Activated T-cell treated with anti-CD3 and anti-CD28 coated beads, Interleukin-2, amount 50 U/mL, for 4 hours (primary cell): Measurements from ENCODE around the gene ADAM23. TPM values are rescaled to one million over a fixed set of nuclear protein-coding genes. Genes with fewer than 3 reads are reported as not detected.
"Not testable (repeated sequence)": the region's sequence is repeated elsewhere in the genome, so short reads cannot be mapped to it uniquely, and the experiment has no call there.

Experiments
- ATAC-seq, 2 donors: fragments of 200-7000 bp; cut with Tn5 transposase; one replicate each; pipeline ENCODE4 v1.10.0; 2021
- DNase-seq: peaks from one replicate; pipeline ENCODE4 v3.0.0-alpha.2; 2020
- H3K27me3 Mint-ChIP-seq: one replicate; pipeline ENCODE4 v1.8.0; 2021; ENCODE audit warnings: low read depth, mixed read lengths
- H3K36me3 Mint-ChIP-seq: one replicate; pipeline ENCODE4 v1.8.0; 2022; ENCODE audit warnings: mixed read lengths; ENCODE audit not compliant: insufficient read depth
- H3K4me1 Mint-ChIP-seq: one replicate; pipeline ENCODE4 v1.8.0; 2021; ENCODE audit warnings: low read depth, mixed read lengths
- H3K4me3 Mint-ChIP-seq: one replicate; pipeline ENCODE4 v1.8.0; 2021; ENCODE audit warnings: mild to moderate bottlenecking, moderate library complexity, mixed read lengths
- H3K9me3 Mint-ChIP-seq: one replicate; pipeline ENCODE4 v1.8.0; 2021; ENCODE audit warnings: mixed read lengths
- total RNA-seq, 3 donors: library from RNA; stranded (reverse); gene quantifications; one replicate each; pipeline ENCODE4 v1.2.1, GENCODE V29; 2021

ADAM23 gene, protein sequence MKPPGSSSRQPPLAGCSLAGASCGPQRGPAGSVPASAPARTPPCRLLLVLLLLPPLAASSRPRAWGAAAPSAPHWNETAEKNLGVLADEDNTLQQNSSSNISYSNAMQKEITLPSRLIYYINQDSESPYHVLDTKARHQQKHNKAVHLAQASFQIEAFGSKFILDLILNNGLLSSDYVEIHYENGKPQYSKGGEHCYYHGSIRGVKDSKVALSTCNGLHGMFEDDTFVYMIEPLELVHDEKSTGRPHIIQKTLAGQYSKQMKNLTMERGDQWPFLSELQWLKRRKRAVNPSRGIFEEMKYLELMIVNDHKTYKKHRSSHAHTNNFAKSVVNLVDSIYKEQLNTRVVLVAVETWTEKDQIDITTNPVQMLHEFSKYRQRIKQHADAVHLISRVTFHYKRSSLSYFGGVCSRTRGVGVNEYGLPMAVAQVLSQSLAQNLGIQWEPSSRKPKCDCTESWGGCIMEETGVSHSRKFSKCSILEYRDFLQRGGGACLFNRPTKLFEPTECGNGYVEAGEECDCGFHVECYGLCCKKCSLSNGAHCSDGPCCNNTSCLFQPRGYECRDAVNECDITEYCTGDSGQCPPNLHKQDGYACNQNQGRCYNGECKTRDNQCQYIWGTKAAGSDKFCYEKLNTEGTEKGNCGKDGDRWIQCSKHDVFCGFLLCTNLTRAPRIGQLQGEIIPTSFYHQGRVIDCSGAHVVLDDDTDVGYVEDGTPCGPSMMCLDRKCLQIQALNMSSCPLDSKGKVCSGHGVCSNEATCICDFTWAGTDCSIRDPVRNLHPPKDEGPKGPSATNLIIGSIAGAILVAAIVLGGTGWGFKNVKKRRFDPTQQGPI
- 1 to 10 TPM in 1 of 3 donors, under 1 TPM in 2; 0.25 to 1.2 (median 0.87) TPM for total RNA-seq

DNA sequence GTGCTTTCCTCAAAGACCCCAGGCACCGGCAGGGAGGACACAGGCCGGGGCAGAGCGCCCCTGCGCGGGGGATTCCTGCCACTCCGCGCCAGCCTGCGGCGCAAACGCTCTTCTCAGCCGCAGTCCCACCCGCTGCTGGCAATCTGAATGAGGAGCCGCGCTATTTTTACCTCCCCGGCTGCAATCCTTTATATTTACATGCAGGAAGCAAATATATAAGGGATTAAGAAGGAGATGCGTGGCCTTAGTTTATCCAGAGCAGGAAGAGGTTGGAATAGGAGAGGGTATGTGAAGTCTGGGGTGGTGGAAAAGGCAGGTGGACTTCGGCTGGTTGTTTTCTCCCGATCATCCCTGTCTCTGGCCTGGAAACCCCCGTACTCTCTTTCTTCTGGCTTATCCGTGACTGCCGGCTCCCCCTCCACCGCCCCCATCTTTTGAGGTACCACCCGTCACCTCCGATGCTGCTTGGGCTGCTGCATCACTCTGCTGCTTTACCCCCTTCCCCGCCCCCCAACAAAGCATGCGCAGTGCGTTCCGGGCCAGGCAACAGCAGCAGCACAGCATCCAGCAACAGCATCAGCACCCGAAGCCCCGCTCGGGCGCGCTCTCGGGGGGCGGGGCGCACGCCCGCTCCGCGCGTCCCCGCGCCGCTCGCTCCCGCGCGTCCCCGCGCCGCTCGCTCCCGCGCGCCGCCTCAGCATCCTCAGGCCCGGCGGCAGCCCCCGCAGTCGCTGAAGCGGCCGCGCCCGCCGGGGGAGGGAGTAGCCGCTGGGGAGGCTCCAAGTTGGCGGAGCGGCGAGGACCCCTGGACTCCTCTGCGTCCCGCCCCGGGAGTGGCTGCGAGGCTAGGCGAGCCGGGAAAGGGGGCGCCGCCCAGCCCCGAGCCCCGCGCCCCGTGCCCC is at the start of gene ADAM23:
ADAM23 (plus strand) TSS at position 700 of the 902 bp plus-strand sequence. CDS start 335 bp downstream, outside the sequence.
- H3K9me3 Mint-ChIP-seq: no peaks in the 10 kb centered on the region
- peaks cover 62% of the 10 kb centered on the region for H3K27me3 Mint-ChIP-seq
- DNase-seq (peak; percentile 26), ATAC-seq (peak; percentile 76 to 79)
- no peaks in the 10 kb centered on the region for H3K36me3 Mint-ChIP-seq
- H3K4me1 Mint-ChIP-seq: peaks cover 10% of the 10 kb centered on the region
- H3K4me3 Mint-ChIP-seq: peak within 1 kb of the TSS; percentile 79

DNA sequence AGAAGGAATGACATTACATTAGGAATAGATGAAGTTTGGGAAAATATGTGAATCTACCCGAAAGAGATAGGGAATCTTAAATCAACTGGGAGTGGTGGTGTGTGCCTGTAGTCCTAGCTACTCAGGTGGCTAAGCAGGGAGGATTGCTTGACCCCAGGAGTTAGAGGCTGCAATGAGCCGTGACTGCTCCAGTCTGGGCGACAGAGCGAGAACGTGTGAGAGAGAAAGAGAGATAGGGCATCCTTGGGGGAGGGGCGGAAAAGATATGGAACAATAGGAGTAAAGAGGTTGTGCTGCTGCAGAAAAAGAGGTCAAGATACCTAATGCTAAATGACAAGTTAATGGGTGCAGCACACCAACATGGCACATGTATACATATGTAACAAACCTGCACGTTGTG is 47.1 kb upstream of the ADAM23 start:
- H3K4me3 Mint-ChIP-seq: no peak overlapping the region

DNA sequence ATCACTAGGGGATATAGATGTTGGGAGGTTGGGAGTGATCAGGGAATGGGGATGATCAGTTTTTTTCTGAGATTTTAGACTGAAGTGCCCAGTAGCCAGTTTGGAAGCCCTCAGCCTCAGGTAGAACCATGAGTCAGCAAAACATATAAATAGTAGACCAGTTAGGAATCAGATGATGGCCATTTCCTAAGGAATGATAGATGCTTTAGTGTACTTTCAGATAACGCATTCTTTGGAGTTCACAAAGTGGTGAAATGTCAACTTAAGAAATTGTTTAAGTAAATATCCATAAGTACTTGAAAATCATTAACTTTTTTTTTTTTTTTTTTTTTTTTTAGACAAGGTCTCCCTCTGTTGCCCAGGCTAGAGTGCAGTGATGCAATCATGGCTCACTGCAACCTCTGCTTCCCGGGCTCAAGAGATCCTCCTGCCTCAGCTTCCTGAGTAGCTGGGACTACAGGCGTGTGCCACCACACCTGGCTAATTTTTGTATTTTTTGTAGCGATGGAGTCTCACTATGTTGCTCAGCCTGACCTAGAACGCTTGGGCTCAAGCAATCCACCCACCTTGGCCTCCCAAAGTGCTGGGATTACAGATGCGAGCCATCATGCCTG is 40.3 kb upstream of the ADAM23 start:
- not testable (repeated sequence) for ATAC-seq, H3K27me3 Mint-ChIP-seq, H3K4me1 Mint-ChIP-seq, H3K9me3 Mint-ChIP-seq, H3K4me3 Mint-ChIP-seq, DNase-seq, H3K36me3 Mint-ChIP-seq

More for the DNA sequence above, 47.1 kb upstream of the ADAM23 start:
- DNase-seq (no peak), ATAC-seq (no peak)
- H3K9me3 Mint-ChIP-seq: peaks cover 5% of the 10 kb centered on the region
- H3K27me3 Mint-ChIP-seq: no peaks in the 10 kb centered on the region
- no peaks in the 10 kb centered on the region for H3K4me1 Mint-ChIP-seq
- no peaks in the 10 kb centered on the region for H3K36me3 Mint-ChIP-seq

DNA sequence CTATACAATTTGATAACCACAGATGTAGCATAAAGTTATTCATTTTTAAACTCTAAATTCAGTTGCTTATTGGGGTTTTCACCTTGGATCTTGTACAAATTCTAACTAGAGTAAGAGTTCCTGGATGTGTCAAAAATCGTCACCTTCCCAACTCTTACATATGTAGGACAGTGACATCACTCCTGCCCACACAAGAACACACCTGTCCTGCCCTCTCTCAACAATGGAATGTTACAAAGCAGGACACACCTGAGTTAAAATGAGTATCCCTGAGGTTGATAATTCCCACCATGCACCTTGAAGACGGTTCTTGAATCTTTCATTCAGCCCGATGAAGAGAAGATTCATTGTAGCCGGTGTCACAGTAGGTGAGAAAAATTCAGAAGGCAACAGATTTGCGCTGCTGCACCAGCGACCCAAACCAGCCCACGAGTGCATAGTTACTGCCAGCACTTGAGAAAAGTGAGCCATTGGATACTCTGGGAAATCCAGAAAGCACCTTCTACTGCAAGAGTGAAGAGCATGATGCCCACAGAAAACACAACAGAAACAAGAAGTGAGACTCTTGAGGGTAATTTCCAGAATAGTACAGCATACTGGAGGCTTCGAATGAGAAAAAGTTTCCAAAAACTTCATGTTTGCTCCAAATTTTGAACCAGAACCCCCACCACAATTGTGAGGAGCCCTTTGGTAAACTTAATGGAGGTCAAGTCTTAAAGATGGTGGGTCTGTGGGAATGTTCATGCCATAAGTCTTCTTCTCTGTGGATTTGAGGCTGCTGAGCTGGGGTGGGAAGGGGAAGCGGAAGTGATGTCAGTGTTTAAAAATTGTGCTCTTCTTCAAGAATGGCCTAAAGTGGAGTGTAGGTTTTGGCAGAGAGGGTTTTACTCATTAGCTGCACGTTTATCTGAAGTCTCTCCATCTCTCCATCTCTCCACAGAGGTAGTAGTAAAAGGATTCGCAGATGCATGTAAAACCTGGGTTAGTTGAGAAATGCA is 34.7 kb upstream of the ADAM23 start:
- Mint-ChIP-seq H3K4me3 (no peak overlapping the region), H3K4me1 (no peaks in the 10 kb centered on the region), H3K36me3 (no peaks in the 10 kb centered on the region), H3K9me3 (no peaks in the 10 kb centered on the region), H3K27me3 (peaks cover 8% of the 10 kb centered on the region)
- ATAC-seq (no peak), DNase-seq (no peak)

DNA sequence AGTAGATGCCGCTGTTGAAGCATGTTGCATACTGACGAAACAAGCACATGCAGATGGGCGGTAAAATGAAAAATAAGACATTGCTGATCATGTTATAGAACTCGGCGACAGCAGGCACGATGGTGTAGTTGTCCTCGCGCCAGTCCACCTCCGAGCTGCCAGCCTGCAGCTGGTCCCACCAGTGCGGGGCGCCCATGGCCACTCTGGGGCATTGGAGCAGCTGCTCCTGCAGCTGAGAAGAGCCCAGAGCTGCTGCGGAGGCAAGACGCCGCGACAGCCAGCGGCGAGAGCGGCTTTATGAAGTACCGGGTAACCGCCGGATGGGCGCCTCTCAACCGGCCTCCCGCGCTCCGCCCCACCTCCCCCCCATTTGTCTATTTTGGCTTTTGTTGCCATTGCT is 32.6 kb upstream of the ADAM23 start:
- DNase-seq (no peak), ATAC-seq (no peak)
- Mint-ChIP-seq H3K9me3 (no peaks in the 10 kb centered on the region), H3K4me3 (no peak overlapping the region), H3K4me1 (no peaks in the 10 kb centered on the region), H3K27me3 (peaks cover 7% of the 10 kb centered on the region), H3K36me3 (no peaks in the 10 kb centered on the region)

DNA sequence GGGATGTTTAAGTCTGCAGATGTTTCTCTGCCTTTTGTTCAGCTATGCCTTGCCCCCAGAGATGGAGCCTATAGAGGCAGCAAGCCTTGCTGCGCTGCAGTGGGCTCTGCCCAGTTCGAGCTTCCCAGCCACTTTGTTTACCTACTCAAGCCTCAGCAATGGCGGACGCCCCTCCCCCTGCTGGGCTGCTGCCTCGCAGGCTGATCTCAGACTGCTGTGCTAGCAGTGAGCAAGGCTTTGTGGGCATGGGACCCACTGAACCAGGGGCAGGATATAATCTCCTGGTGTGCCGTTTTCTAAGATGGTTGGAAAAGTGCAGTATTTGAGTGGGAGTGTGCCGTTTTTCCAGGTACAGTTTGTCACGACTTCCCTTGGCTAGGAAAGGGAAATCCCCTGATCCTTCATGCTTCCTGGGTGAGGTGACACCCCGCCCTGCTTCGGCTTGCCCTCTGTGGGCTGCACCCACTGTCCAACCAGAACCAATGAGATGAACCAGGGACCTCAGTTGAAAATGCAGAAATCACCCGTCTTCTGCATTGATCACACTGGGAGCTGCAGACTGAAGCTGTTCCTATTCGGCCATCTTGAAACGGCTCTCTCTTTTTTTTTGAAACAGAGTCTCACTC is 27.6 kb upstream of the ADAM23 start:
- ATAC-seq: no peak
- no peaks in the 10 kb centered on the region for H3K9me3 Mint-ChIP-seq

DNA sequence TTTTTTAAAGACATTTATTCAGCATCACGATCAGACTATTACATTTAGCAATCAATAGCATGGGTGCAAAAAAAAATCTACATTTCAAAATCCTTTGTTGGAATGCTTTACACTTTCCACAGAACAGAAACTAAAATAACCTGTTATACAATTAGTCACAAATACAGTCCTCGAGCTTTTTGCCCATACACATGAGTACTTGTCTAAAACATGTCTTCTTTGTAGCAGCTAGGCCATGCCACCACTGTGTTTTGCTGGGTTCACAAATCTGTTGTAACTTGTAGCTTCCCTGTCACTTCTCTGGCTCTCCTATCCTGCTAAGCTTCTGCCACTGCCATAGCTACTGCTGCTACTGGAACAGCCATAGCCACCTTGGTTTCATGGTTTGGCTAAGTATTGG is 24.4 kb upstream of the ADAM23 start:
- H3K9me3 Mint-ChIP-seq: no peaks in the 10 kb centered on the region
- no peaks in the 10 kb centered on the region for H3K4me1 Mint-ChIP-seq
- no peak overlapping the region for H3K4me3 Mint-ChIP-seq
- DNase-seq: no peak
- H3K36me3 Mint-ChIP-seq: no peaks in the 10 kb centered on the region
- peaks cover 6% of the 10 kb centered on the region for H3K27me3 Mint-ChIP-seq
- ATAC-seq: no peak

More for the DNA sequence above, 27.6 kb upstream of the ADAM23 start:
- H3K4me1 Mint-ChIP-seq: no peaks in the 10 kb centered on the region
- no peak overlapping the region for H3K4me3 Mint-ChIP-seq
- no peak for DNase-seq
- no peaks in the 10 kb centered on the region for H3K36me3 Mint-ChIP-seq
- peaks cover 6% of the 10 kb centered on the region for H3K27me3 Mint-ChIP-seq

DNA sequence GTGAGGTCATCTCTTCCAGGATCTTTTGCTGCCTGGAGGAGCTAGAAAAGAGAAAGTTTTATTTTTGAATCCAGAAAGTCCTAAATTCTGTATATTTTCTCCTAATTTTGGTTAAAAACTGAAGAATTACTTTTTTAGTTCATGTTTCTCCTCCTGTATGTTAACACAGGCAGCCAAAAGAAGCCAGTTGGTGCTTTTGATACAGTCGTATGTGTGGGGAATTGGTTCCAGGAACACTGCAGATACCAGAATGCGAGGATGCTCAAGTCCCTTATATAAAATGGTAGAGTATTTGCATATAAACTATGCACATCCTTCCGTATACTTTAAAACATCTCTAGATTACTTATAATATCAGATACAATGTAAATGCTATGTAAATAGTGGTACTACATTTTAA is 22.6 kb upstream of the ADAM23 start:
- Mint-ChIP-seq H3K27me3 (peaks cover 4% of the 10 kb centered on the region), H3K36me3 (no peaks in the 10 kb centered on the region), H3K4me1 (no peaks in the 10 kb centered on the region), H3K4me3 (no peak overlapping the region), H3K9me3 (no peaks in the 10 kb centered on the region)
- no peak for ATAC-seq
- DNase-seq: no peak

DNA sequence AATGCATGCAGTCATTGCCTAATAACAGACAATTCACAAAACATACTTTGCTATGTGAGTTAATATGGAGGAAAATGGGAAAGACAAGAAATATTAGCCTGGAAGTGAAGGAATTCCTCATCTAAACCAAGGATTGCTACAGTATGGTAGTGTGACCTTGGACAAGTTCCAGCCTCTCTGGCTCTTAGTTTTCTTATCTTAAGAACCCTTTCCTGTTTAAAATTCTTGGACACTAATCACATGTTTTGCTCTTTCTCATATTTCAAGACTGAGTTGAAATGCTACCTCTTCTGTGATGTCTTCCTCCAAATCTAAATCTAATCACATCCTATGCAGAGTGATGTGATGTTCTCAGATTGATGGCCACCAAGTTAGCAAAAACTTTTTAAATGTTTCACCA is 20.8 kb upstream of the ADAM23 start:
- Mint-ChIP-seq H3K27me3 (peaks cover 2% of the 10 kb centered on the region), H3K4me3 (no peak overlapping the region), H3K9me3 (no peaks in the 10 kb centered on the region), H3K4me1 (no peaks in the 10 kb centered on the region), H3K36me3 (no peaks in the 10 kb centered on the region)
- no peak for DNase-seq
- ATAC-seq: no peak

DNA sequence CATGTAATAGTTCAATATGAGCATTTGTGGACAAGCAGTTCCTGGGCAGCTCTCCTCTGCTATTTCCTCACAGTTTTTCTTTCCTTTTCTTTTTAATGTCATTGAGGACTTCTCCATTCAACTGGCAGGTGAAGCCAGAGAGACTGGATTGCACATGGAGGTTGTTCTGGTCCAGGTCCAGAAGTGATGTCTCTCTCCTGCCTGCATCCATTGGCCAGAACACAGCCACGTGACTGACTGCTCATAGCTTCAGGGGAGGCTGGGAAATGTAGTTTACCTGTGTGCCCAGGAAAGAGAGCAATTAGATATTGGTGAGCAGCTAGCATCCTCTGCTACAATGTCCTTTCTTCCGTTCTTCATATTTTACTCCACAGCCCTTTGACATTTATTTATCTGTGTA is 20.2 kb upstream of the ADAM23 start:
- DNase-seq (no peak), ATAC-seq (no peak)
- Mint-ChIP-seq H3K27me3 (peaks cover 2% of the 10 kb centered on the region), H3K4me3 (no peak overlapping the region), H3K9me3 (no peaks in the 10 kb centered on the region), H3K4me1 (no peaks in the 10 kb centered on the region), H3K36me3 (no peaks in the 10 kb centered on the region)

DNA sequence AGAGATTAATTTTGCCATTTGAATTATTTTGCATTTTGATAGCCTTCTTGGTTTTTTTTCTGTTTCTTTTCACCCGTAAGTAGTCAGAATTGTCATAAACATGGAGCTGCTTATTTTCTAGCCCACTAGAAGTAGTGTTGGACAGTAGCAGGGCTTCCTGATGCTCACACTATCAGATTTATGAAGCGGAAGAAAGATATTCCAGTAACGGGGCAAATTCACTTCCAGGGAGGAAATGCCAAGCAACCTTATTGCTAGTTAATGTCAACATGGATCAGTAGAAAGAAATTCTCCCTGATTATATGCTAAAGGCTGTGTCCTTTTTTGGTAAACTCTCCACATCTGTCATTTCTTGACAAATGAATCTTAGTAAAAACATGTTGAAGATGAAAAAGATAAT is 19.2 kb upstream of the ADAM23 start:
- Mint-ChIP-seq H3K4me1 (no peaks in the 10 kb centered on the region), H3K36me3 (no peaks in the 10 kb centered on the region), H3K27me3 (peaks cover 2% of the 10 kb centered on the region), H3K4me3 (no peak overlapping the region), H3K9me3 (no peaks in the 10 kb centered on the region)
- ATAC-seq: no peak
- DNase-seq: no peak

DNA sequence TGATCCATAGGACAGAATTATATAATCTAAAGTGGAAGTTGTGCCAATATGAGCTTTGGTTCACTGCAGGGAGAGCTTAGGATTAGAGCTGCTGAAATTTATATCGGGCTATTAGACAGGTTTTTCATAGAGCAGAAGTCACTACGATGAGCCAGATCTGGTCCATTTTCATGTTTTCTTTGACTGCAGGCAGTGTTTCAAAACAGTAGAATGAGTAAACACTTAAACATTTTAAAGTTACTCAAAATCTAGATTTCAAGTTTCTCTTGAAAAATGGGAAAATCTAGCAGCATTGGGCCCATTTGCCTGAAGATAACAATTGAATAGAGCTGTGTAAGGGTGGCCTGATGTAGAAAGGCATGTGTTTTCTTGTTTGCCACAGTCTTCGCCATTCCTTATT is 14.5 kb upstream of the ADAM23 start:
- Mint-ChIP-seq H3K4me1 (no peaks in the 10 kb centered on the region), H3K27me3 (peaks cover 1% of the 10 kb centered on the region), H3K36me3 (no peaks in the 10 kb centered on the region), H3K9me3 (no peaks in the 10 kb centered on the region), H3K4me3 (no peak overlapping the region)
- ATAC-seq (no peak), DNase-seq (no peak)
